ENCODE results near the gene TMEM169.
"Not testable (repeated sequence)": the region's sequence is repeated elsewhere in the genome, so short reads cannot be mapped to it uniquely, and the experiment has no call there.

The TMEM169 gene

DNA sequence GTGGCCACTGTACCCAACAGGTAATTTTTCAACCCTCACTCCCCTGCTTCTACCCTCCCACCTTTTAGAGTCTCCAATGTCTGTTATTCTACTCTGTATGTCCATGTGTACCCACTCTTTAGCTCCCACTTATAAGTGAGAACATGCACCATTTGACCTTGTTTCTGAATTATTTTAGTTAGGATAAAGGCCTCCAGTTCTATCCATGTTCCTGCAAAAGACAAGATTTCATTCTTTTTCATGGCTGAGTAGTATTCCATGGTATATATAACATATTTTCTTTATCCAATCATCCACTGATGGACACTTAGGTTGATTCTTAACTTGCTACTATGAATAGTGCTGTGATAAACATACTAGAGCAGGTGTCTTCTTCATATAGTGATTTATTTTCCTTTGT is 9.2 kb upstream of the TMEM169 start:
- DNase-seq: no peak

DNA sequence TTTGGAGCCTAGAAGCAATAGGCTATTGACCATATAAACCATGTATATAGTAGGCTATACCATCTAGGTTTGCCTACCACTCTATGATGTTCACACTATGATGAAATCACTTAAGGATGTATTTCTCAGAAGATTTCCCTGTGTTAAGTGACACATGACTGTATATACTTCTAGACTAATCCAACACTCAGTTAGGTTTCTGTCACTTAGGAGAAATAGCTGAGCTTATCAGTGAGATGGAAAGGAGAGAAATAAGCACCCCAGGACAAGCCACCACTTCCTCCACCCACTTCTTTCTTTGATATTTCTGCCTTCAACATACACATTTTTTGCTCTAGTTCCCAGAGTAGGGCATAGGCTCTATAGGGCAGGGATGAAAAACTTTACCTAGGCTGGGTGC is 7.9 kb upstream of the TMEM169 start:
- no peak for DNase-seq

- no peak for DNase-seq
These were observed 7.3 kb upstream of the TMEM169 start for GRCh38 chr2:216074380-216074779.

DNA sequence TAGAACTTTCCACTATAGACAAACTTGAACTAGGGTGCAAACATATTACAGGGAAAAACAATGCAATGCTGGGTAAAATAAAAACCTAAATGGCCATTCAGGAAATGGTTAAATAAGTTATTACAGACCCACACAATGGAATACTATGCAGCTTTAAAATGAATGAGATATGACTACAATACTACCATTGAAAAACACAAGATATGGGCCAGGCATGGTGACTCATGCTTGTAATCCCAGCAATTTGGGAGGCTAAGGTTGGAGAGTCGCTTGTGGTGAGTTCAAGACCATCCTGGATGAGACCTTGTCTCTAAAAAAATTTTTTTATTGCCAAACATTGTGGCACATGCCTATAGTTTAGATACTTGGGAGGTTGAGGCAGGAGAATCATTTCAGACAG is 6.9 kb upstream of the TMEM169 start:
- no peak for DNase-seq

GRCh38 chr2:216075510-216076485 is 5.9 kb upstream of the TMEM169 start:
- DNase-seq: no peak

- DNase-seq: no peak
These were observed 2.9 kb upstream of the TMEM169 start for GRCh38 chr2:216078776-216079175.

- not testable (repeated sequence) for DNase-seq
These were observed 1.7 kb upstream of the TMEM169 start for GRCh38 chr2:216080048-216080447.

DNA sequence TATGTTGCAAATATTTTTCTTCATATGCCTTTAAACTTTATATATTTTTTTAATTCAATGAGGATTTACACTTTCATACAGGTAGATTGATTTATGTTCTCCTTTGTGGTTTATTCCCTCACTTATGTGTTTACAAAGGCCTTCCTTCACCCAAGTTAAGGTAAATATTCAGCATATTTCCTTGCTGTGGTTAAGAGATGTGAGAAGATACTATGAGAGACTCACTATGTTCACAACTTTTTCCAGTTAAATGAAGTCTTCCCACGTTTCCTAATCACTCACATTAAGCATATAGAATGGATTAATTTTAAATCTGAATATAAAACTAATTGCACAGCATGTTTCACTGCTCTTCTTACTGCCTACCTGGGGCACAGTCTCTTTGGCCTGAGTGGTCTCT is 707 bp upstream of the TMEM169 start:
- no peak for DNase-seq

- DNase-seq: no peak
These were observed 495 bp downstream of the TMEM169 start for GRCh38 chr2:216082117-216082711.

- no peak for DNase-seq
These were observed 1.1 kb downstream of the TMEM169 start for GRCh38 chr2:216082805-216083204.

GRCh38 chr2:216083464-216084281 is 2.0 kb downstream of the TMEM169 start:
- no peak for DNase-seq

- no peak for DNase-seq
These were observed 2.8 kb downstream of the TMEM169 start for GRCh38 chr2:216084547-216084946.

- no peak for DNase-seq
These were observed 4.6 kb downstream of the TMEM169 start for GRCh38 chr2:216086207-216086893.

GRCh38 chr2:216090369-216090786 is 8.7 kb downstream of the TMEM169 start:
- no peak for DNase-seq

GRCh38 chr2:216092646-216093045 is 10.9 kb downstream of the TMEM169 start:
- no peak for DNase-seq

DNA sequence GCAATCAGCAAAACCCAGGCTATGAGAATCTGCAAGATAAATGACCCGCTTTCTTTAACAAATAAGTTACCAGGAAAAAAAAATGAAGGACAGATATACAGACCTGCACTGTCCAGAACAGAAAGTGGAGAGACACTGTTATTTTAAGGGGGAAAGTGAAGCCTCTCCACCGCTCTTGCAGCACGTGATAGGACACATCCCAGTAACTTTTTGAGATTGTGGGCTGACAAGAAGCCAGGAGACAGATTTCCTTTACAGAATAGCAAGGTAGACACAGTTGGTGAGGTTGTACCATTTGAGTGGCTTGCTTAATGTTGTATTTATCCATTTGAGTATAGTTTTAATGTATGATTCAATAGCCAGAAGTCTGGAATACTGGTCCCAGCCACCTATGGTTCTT is 13.0 kb downstream of the TMEM169 start:
- DNase-seq: no peak

DNA sequence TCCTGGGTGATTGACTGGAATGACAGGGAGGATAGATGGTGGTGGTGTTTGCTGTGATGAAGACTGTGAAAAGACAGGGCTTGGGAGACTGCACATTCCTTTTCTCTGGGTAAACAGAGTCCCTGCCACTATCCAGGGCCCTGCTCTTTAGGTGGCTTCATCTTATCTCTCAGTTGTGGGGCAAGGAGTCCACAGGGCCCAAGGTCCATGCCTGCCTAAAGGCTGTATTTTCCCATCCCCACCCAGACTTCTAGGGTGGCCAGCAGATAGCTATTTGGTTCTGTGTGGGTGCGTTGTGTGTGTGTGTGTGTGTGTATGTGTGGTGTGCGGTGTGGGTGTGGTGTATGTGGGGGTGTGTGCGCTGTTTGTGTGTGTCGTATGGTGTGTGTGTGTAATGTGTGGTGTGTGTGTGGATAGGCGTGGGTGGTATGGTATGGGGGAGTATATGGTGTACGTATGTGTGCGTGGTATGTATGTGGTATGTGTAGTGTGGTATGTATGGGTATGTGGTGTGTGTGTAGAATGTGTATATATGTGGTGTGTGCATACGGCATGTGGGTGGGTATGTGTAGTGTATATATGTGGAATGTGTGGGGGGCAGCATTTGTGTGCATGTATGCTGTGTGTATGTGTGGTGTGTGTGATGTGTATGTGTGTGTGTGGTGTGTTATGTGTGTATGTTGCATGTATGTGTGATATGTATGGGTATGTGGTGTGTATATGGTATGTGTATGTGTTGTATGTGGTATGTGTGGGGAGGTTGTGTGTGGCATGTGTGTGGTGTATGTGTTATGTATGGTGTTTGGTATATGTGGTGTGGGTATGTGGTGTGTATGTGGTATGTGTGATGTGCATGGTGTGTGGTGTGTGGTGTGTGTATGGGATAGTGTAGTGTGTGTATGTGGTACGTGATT is 17.0 kb downstream of the TMEM169 start:
- no peak for DNase-seq

- no peak for DNase-seq
These were observed 19.4 kb downstream of the TMEM169 start for GRCh38 chr2:216101109-216101508.

GRCh38 chr2:216103213-216103612 is 21.5 kb downstream of the TMEM169 start:
- no peak for DNase-seq

- no peak for DNase-seq
These were observed 23.0 kb downstream of the TMEM169 start for GRCh38 chr2:216104691-216105090.

- no peak for DNase-seq
These were observed 25.6 kb downstream of the TMEM169 start for GRCh38 chr2:216107320-216107719.

- no peak for DNase-seq
These were observed 26.0 kb downstream of the TMEM169 start for GRCh38 chr2:216107760-216108159.
